Activated gamma-delta T cell treated with Interleukin-2 at 50 U/mL for 16 hours (primary cell): ENCODE data around the gene ACTG1.

Experiments used
- DNase-seq: peaks from one replicate; pipeline ENCODE4 v3.0.0-alpha.2; 2020

Gene ACTG1

GRCh38 chr17:81512562-81513371 lies at the start of gene ACTG1:
TSS of gene ACTG1 (minus strand) at chr17:81512799. CDS start at chr17:81512354, 445 bp downstream.
- peak; percentile 91 for DNase-seq

GRCh38 chr17:81561494-81561885 lies 48.9 kb upstream of the ACTG1 start:
- DNase-seq = no peak

- no peak for DNase-seq
Observed at GRCh38 chr17:81558941-81559806, 46.6 kb upstream of the ACTG1 start.

GRCh38 chr17:81558115-81558468 lies 45.5 kb upstream of the ACTG1 start:
- no peak for DNase-seq

- DNase-seq = no peak
Observed at GRCh38 chr17:81557276-81558114, 44.9 kb upstream of the ACTG1 start.

- no peak for DNase-seq
Observed at GRCh38 chr17:81556863-81557262, 44.3 kb upstream of the ACTG1 start.

GRCh38 chr17:81556175-81556691 lies 43.6 kb upstream of the ACTG1 start:
- no peak for DNase-seq

- no peak for DNase-seq
Observed at GRCh38 chr17:81553616-81554181, 41.1 kb upstream of the ACTG1 start.

GRCh38 chr17:81553018-81553615 lies 40.5 kb upstream of the ACTG1 start:
- peak; percentile 78 for DNase-seq

- DNase-seq = peak; percentile 73
Observed at GRCh38 chr17:81552244-81553017, 39.8 kb upstream of the ACTG1 start, which contains the start of gene FAAP100. TSS of gene FAAP100 (minus strand) at chr17:81552353. CDS start at chr17:81552330, 23 bp downstream.

GRCh38 chr17:81551458-81552243 lies 39.1 kb upstream of the ACTG1 start:
- no peak for DNase-seq

- no peak for DNase-seq
Observed at GRCh38 chr17:81550830-81551457, 38.3 kb upstream of the ACTG1 start.

- no peak for DNase-seq
Observed at GRCh38 chr17:81550285-81550684, 37.7 kb upstream of the ACTG1 start.

- no peak for DNase-seq
Observed at GRCh38 chr17:81549826-81550225, 37.2 kb upstream of the ACTG1 start.

- DNase-seq = no peak
Observed at GRCh38 chr17:81549031-81549557, 36.5 kb upstream of the ACTG1 start.

GRCh38 chr17:81547614-81547982 lies 35.0 kb upstream of the ACTG1 start:
- DNase-seq = no peak

GRCh38 chr17:81546906-81547613 lies 34.5 kb upstream of the ACTG1 start:
- DNase-seq = no peak

GRCh38 chr17:81545160-81545949 lies 32.8 kb upstream of the ACTG1 start:
- no peak for DNase-seq
